K562 (cell line): ENCODE measurements around the gene SUPT5H. TPM values are rescaled to one million over a fixed set of nuclear protein-coding genes. Genes with fewer than 3 reads are reported as not detected.

ENCODE experiments used
- CBX5 ChIP-seq: IDR thresholded peaks from 2 replicates; pipeline ENCODE4 v1.6.1; 2014; ENCODE audit warnings: low read depth, borderline replicate concordance
- GTF2B ChIP-seq: IDR thresholded peaks from 2 replicates; pipeline ENCODE4 v1.6.1; 2011; ENCODE audit not compliant: insufficient read length; ENCODE audit errors: extremely low read depth
- HDAC6 ChIP-seq: IDR thresholded peaks from 2 replicates; pipeline ENCODE4 v1.6.1; 2012; ENCODE audit warnings: low read depth, mild to moderate bottlenecking, control low read depth, inconsistent platforms, low read length, moderate library complexity
- HMBOX1 ChIP-seq: sonication (generic); IDR thresholded peaks from 2 replicates; pipeline ENCODE4 v1.6.1; 2016
- HNRNPH1 ChIP-seq: fragments of 200-400 bp; formaldehyde crosslinking; optimal IDR thresholded peaks from 2 replicates; pipeline ENCODE3; 2017; ENCODE audit warnings: low read depth, mild to moderate bottlenecking, low read length, moderate library complexity
- HOXB6 ChIP-seq: fragments of 250-450 bp; sonication (Bioruptor Pico); IDR thresholded peaks from 2 replicates; pipeline ENCODE4 v1.5.1; 2022; ENCODE audit warnings: mild to moderate bottlenecking, borderline replicate concordance
- HSF4 ChIP-seq: fragments of 250-450 bp; sonication (Bioruptor Pico); IDR thresholded peaks from 2 replicates; pipeline ENCODE4 v2.1.2; 2022; ENCODE audit warnings: mild to moderate bottlenecking, moderate library complexity, borderline replicate concordance
- ID3 ChIP-seq, 2 experiments: fragments of 250-450 bp in 1 of 2; fragments of 450-650 bp in 1 of 2; sonication (Bioruptor Pico) in 1 of 2; IDR thresholded peaks; 2 replicates each; pipeline versions ENCODE4 v1.6.1 to v1.8.0; 2016 to 2021; ENCODE audit warnings: mild to moderate bottlenecking in 2 of 2, moderate library complexity in 2 of 2, missing compliant biosample characterization in 1 of 2, missing genetic modification characterization in 1 of 2
- KHSRP ChIP-seq: fragments of 450-650 bp; IDR thresholded peaks from 2 replicates; pipeline ENCODE4 v1.6.1; 2017
- MCM3 ChIP-seq: fragments of 450-650 bp; IDR thresholded peaks from 2 replicates; pipeline ENCODE4 v1.6.1; 2016
- PCBP1 ChIP-seq: fragments of 200-400 bp; formaldehyde crosslinking; IDR thresholded peaks from 2 replicates; pipeline ENCODE4 v1.6.1; 2018; ENCODE audit warnings: mild to moderate bottlenecking, low read depth, low read length; ENCODE audit not compliant: poor library complexity, severe bottlenecking
- POLR2AphosphoS5 ChIP-seq: IDR thresholded peaks from 2 replicates; pipeline ENCODE4 v1.6.1; 2011; ENCODE audit warnings: mild to moderate bottlenecking, low read depth, low read length, moderate library complexity; ENCODE audit not compliant: control insufficient read depth, insufficient read depth
- RBFOX2 ChIP-seq: fragments of 200-400 bp; formaldehyde crosslinking; IDR thresholded peaks from 2 replicates; pipeline ENCODE4 v1.6.1; 2017; ENCODE audit warnings: low read depth, mild to moderate bottlenecking, low read length, moderate library complexity
- SP1 ChIP-seq: sonication (generic); formaldehyde crosslinking; IDR thresholded peaks from 2 replicates; pipeline ENCODE4 v1.8.1; 2022; ENCODE audit warnings: mild to moderate bottlenecking, missing genetic modification reagents
- TAF15 ChIP-seq: fragments of 200-400 bp; formaldehyde crosslinking; IDR thresholded peaks from 2 replicates; pipeline ENCODE4 v1.6.1; 2017; ENCODE audit warnings: mild to moderate bottlenecking, low read depth, low read length, moderate library complexity
- TAF9B ChIP-seq: fragments of 450-650 bp; IDR thresholded peaks from 2 replicates; pipeline ENCODE4 v1.6.1; 2018; ENCODE audit warnings: mild to moderate bottlenecking; ENCODE audit not compliant: partially characterized antibody
- THRA ChIP-seq: fragments of 450-650 bp; IDR thresholded peaks from 2 replicates; pipeline ENCODE4 v1.6.1; 2017; ENCODE audit warnings: mild to moderate bottlenecking, moderate library complexity
- THRAP3 ChIP-seq: fragments of 450-650 bp; IDR thresholded peaks from 2 replicates; pipeline ENCODE4 v1.6.1; 2016; ENCODE audit warnings: mild to moderate bottlenecking, inconsistent platforms, borderline replicate concordance
- ZNF76 ChIP-seq: fragments of 250-450 bp; sonication (Bioruptor Pico); IDR thresholded peaks from 2 replicates; pipeline ENCODE4 v1.4.0; 2020; ENCODE audit warnings: mild to moderate bottlenecking, moderate library complexity, borderline replicate concordance
- polyA plus RNA-seq, 8 experiments: library from polyadenylated mRNA; depleted of rRNA in 4 of 8; stranded (reverse) in 5 of 8; unstranded in 3 of 8; fragments of >200 nt; fragmentation: Nextera tagmentation in 2 of 8; fragmentation: Illumina TruSeq in 1 of 8; extraction: Ambion mirVana in 2 of 8; extraction: Trizol in 1 of 8; gene quantifications; 2 replicates each; pipeline versions ENCODE4 v1.2.1 to v1.2.3, GENCODE V29; 2011 to 2014; ENCODE audit warnings: inconsistent platforms in 1 of 8, missing spikeins in 1 of 8
- total RNA-seq, 7 experiments: library from RNA; depleted of rRNA in 6 of 7; stranded (reverse); fragments of >200 nt in 6 of 7; fragmentation: Illumina TruSeq in 2 of 7; extraction: Trizol in 2 of 7; gene quantifications; 2 replicates each; pipeline versions ENCODE4 v1.2.1 to v1.2.3, GENCODE V29; 2011 to 2021; ENCODE audit warnings: low replicate concordance in 1 of 7
- TF ChIP-seq, protein P1 (sequence below): fragments of 250-450 bp; sonication (Bioruptor Pico); IDR thresholded peaks from 2 replicates; pipeline ENCODE4 v1.8.0; 2021; ENCODE audit warnings: mild to moderate bottlenecking, moderate library complexity

Gene SUPT5H
- total and polyA plus RNA-seq, 9 of the 15 experiments (the other 6 are each of a cell fraction or from before 2014, with no cell fraction given) = 13.3 to 85.9 (median 35.9) TPM

DNA sequence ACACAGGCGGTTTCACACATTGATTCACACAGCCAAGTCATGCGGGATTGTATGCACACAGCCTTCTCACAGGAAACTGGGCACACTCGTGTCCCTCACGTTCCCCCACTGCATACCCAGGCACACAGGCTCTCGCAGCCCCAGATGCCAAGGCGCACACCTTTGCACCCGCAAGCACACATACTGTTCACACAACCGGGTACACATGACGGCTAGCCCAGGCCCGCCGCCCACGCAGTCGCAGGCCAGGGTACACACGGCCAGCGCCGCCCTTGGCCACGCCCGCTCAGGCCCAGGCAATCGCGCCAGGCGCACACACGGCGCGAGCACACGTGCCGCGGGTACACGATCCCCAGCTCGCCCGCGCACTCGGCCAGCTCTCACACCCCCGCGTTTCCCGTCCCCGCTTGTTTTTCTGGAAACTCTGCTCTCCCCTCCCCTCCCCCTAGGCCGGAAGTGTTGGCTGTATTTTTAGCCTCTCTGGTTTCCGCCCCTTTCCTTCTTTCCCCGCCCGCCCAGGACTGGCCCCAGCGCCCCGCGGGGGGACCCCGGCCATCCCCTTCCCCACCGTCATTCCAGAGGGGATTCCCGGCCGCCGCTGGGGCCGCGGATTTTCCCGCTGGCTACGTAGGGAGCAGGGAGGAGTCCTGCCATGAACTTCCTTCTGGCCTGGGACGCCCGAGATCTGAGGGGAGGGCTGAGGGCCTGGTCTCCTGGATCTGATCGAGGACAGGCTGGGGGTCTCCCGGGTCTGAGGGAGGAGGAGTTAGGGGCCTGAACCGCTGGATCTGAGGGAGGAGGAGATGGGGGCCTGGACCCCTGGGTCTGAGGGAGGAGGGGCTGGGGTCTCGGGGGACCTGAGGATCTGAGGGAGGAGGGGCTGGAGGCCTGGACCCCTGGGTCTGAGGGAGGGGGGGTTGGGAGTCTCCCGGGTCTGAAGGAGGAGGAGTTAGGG is 42.8 kb upstream of the SUPT5H start (continued):
- TF ChIP-seq THRA (no peak), GTF2B (no peak), ZNF76 (CRISPR knock-in tag) (0 out of 2 replicates have a peak, but pooled peaks have one; percentile 48), CBX5 (peak; percentile 57; the same call in 1 of the 2 replicates), PCBP1 (no peak), ID3 (CRISPR knock-in tag; IDR thresholded peaks at IDR 0.05) (no peak), ID3 (tag; IDR thresholded peaks at IDR 0.05) (peak; percentile 92), POLR2AphosphoS5 (peak; percentile 10; the same call in 1 of the 2 replicates), HDAC6 (no peak), MCM3 (no peak), KHSRP (no peak), HOXB6 (no peak), HNRNPH1 (no peak), HMBOX1 (no peak), SP1 (CRISPR knock-in tag) (peak; percentile 73; the same call in 1 of the 2 replicates), TAF9B (no peak), TAF15 (no peak), RBFOX2 (peak; percentile 85), HSF4 (no peak), THRAP3 (no peak)
- TF ChIP-seq, protein P1, sequence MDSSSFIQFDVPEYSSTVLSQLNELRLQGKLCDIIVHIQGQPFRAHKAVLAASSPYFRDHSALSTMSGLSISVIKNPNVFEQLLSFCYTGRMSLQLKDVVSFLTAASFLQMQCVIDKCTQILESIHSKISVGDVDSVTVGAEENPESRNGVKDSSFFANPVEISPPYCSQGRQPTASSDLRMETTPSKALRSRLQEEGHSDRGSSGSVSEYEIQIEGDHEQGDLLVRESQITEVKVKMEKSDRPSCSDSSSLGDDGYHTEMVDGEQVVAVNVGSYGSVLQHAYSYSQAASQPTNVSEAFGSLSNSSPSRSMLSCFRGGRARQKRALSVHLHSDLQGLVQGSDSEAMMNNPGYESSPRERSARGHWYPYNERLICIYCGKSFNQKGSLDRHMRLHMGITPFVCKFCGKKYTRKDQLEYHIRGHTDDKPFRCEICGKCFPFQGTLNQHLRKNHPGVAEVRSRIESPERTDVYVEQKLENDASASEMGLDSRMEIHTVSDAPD (CRISPR knock-in tag) = no peak
